SK-MEL-5 (cell line): ENCODE measurements around the gene GHRL. TPM values are rescaled to one million over a fixed set of nuclear protein-coding genes. Genes with fewer than 3 reads are reported as not detected.
"Not testable (repeated sequence)": the region's sequence is repeated elsewhere in the genome, so short reads cannot be mapped to it uniquely, and the experiment has no call there.

Experiments used
- DNase-seq: peaks from one replicate; pipeline ENCODE4 v3.0.0-alpha.2; 2016; ENCODE audit warnings: low read depth, low spot score
- in situ Hi-C: cut with HindIII; loops from 2 replicates; pipeline ENCODE4 v1.10.0; 2016; ENCODE audit warnings: low sequenced_read_pairs, high pct_unique_total_duplicates, low pct_unique_long_range_greater_than_20kb
- total RNA-seq: library from RNA; depleted of rRNA; stranded (reverse); fragments of >200 nt; shearing (Covaris generic); gene quantifications from 2 replicates; pipeline ENCODE4 v1.2.3, GENCODE V29; 2014

The GHRL gene
- total RNA-seq, 1 experiment from 2014 or later, result not detected

- DNase-seq, result no peak
- in situ Hi-C loops, result no loop called here
Observed at GRCh38 chr3:10286133-10286524, 6.6 kb downstream of the GHRL start.

- in situ Hi-C loops, result no loop called here
- no peak for DNase-seq
Observed at GRCh38 chr3:10285272-10286132, 7.2 kb downstream of the GHRL start.

- in situ Hi-C loops, result no loop called here
- no peak for DNase-seq
Observed at GRCh38 chr3:10284496-10284895, 8.3 kb downstream of the GHRL start.

- in situ Hi-C loops, result no loop called here
- DNase-seq, result peak; percentile 48
Observed at GRCh38 chr3:10283638-10284037, 9.1 kb downstream of the GHRL start.

- in situ Hi-C loops, result no loop called here
- DNase-seq, result no peak
Observed at GRCh38 chr3:10281951-10282350, 10.8 kb downstream of the GHRL start.

GRCh38 chr3:10280571-10280970 is 12.2 kb downstream of the GHRL start:
- in situ Hi-C loops, result no loop called here
- no peak for DNase-seq

DNA sequence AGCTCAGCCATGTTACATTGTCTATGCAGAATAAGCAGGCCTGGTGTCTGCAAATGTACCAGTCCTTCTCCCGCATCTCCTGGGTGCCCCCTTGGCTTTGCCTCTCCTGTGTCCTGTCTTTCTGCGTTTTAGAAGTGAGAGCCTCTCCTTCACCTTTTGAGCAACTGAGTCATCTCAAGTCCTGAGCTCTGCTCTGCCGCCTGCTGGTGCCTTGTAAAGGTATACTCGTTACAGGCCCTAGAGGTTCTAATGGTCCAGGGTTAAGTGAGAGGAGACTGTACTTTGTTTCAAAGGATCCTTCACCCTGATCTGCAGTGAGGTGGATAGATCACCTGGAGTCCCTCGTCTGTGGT is 12.6 kb downstream of the GHRL start:
- peak; percentile 35 for DNase-seq
- in situ Hi-C loops, result no loop called here

DNA sequence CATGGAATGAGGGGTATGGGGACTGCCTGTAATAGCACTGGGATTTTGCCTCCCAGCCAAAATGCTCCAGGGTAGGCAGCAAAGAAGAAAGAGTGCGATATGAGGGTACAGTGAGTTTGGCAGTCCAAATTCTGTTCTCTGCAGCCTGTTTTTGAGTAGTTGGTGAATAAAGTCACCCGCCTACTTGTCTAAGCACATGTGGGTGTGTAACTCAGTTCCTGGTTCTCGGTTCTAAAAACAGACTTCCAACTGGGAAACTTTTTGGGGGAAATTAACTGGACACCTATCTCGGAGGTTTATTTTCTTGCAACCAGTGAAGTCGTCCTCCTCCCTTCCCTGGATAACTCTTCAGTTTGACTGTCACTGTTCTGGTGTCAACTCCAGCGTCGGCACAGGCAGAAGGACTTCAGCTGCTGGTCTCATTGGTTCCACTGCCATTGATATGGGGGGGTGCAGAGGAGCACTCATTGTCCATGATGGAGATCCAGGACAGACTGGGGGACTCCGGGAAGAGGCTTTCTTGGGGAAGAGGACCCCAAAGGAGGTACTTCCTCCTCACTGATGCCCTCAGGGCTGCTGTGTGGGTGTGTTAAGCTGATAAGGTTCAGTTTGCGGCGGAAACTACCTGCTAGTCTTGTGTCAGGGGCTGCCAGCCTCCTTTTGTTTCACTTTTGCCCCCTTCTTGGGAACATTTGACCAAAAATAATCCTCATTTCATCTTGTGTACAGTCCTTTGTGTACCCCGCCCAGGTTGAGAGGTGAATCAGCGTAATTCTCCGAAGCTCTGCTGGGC is 13.2 kb downstream of the GHRL start:
- in situ Hi-C loops, result no loop called here
- no peak for DNase-seq

- in situ Hi-C loops, result no loop called here
- DNase-seq, result no peak
Observed at GRCh38 chr3:10278501-10278900, 14.2 kb downstream of the GHRL start.

GRCh38 chr3:10277115-10277625 is 15.6 kb downstream of the GHRL start:
- no peak for DNase-seq
- in situ Hi-C loops, result no loop called here

DNA sequence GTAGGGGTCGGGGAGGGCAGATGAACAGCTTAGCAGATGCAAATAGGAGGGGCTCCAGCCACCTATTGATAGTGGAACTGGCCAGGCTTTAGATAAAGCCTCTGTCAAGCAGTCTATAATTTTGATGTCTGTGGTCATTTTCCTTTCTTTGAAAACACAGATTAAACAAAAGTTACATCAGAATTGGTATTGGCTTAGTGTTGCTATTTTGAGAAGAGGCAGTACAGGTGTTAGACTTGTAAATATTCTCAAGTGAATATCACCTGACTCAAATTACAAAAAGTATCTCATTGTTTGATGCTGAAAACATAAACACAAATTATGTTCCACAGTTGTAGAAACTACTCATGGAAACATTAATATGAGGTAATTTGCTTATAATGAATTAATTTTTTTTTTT is 18.1 kb downstream of the GHRL start:
- no peak for DNase-seq
- in situ Hi-C loops, result no loop called here

GRCh38 chr3:10273702-10274305 is 18.9 kb downstream of the GHRL start:
- no peak for DNase-seq
- in situ Hi-C loops, result no loop called here

DNA sequence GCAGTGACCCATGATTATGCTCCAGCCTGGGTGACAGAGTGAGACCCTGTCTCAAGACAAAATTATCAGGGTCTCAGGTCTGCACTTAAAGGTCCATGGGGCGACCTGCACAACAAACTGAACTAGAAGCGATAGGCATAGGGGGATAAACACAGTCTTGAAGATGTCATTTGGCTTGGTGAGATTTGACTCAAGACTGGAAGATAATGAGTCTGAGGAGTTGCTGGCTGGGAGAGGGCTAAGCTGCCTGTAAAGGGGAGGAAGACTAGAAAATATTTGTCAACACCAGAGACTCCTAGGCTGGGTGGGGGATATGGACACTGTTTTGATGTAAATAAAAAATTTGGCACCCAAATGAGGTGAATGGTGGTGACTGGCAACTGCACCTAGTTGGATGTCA is 19.8 kb downstream of the GHRL start:
- DNase-seq, result no peak
- in situ Hi-C loops, result no loop called here

DNA sequence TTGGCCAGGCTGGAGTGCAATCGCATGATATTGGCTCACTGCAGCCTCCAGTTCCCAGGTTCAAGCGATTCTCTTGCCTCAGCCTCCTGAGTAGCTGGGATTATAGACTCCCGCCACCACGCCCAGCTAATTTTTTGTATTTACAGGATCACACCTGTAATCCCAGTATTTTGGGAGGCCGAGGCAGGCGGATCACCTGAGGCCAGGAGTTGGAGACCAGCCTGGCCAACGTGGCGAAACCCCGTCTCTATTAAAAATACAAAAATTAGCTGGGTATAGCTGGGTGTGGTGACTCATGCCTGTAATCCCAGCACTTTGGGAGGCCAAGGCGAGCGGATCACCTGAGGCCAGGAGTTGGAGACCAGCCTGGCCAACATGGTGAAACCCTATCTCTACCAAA is 20.3 kb downstream of the GHRL start:
- in situ Hi-C loops, DNase-seq: not testable (repeated sequence)

DNA sequence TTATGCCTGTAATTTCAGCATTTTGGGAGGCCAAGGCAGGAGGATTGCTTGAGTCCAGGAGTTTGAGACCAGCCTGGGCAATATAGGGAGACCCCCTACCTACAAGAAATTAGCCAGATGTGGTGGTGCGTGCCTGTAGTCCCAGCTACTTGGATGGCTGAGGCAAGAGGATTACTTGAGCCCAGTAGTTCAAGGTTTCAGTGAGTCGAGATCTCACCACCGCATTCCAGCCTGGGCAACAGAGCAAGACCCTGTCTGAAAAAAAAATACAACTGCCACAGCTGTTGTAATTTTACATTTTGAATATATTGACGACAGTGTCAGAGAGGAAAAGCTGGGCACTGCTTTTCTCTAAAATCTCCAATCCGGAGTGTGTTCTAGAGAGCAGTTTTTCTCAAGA is 23.3 kb downstream of the GHRL start:
- no peak for DNase-seq
- in situ Hi-C loops, result no loop called here

DNA sequence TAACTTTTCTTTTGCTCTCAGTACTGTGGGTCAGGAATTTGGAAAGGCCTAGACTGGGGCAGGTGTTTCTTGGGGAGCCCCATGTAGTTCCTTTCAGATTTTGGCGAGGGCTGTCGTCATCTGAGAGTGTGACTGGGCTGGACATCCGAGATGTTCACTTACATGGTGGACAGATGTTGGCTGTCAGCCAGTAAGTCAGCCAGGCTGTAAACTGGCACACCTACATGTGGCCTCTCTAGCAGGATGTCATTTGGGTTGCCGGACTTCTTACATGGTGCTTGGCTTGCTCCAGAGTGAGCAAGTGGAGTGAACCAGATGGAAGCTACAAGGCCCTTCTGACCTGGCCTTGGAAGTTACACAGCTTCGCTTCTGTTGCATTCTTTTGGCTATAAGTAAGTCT is 23.8 kb downstream of the GHRL start:
- in situ Hi-C loops, result no loop called here
- DNase-seq, result no peak

GRCh38 chr3:10268116-10268515 is 24.6 kb downstream of the GHRL start:
- in situ Hi-C loops, result no loop called here

GRCh38 chr3:10266936-10267335 is 25.8 kb downstream of the GHRL start:
- in situ Hi-C loops, DNase-seq: not testable (repeated sequence)

More at GRCh38 chr3:10268116-10268515, 24.6 kb downstream of the GHRL start:
- no peak for DNase-seq
